Ishikawa (cell line): ENCODE data around the gene ADCY2.

Source experiments
- CREB1 ChIP-seq: IDR thresholded peaks from 2 replicates; pipeline ENCODE4 v1.6.1; 2012; ENCODE audit warnings: low read depth
- EGR1 ChIP-seq: IDR thresholded peaks from 2 replicates; pipeline ENCODE4 v1.6.1; 2012
- EP300 ChIP-seq: IDR thresholded peaks from 2 replicates; pipeline ENCODE4 v1.6.1; 2012; ENCODE audit warnings: borderline replicate concordance
- FOXM1 ChIP-seq: IDR thresholded peaks from 2 replicates; pipeline ENCODE4 v1.6.1; 2012; ENCODE audit warnings: low read depth, borderline replicate concordance
- TAF1 ChIP-seq: IDR thresholded peaks from 2 replicates; pipeline ENCODE4 v1.6.1; 2012; ENCODE audit warnings: low read depth, mild to moderate bottlenecking
- TEAD4 ChIP-seq: IDR thresholded peaks from 2 replicates; pipeline ENCODE4 v1.6.1; 2012
- YY1 ChIP-seq: IDR thresholded peaks from 2 replicates; pipeline ENCODE4 v1.6.1; 2012; ENCODE audit warnings: low read depth
- TF ChIP-seq, protein P1 (sequence below): IDR thresholded peaks from 2 replicates; pipeline ENCODE4 v1.6.1; 2012

DNA sequence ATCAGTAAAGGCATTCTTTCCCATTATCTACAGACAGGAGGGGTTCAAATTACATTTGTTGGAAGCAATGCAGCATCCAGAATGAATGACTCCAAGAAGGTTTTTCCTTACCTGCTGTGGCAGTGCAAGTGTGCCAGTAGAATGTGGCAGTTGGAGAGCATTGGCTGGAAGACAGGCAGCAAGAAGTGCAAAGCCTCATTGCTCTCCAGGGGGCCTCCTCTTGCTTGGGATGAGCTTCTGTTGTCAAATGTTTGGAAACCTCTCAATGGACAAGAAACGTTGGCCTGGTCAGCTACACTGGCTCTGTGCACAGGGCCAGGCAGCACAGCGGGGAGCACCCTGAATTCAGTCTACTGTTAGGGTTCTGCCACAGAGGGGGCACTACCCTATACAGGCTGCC is 226.6 kb downstream of the ADCY2 start:
- no peak for TF ChIP-seq EP300
- TF ChIP-seq TEAD4: no peak
- TF ChIP-seq TAF1: no peak
- no peak for TF ChIP-seq FOXM1
- TF ChIP-seq YY1: no peak
- TF ChIP-seq, protein P1, sequence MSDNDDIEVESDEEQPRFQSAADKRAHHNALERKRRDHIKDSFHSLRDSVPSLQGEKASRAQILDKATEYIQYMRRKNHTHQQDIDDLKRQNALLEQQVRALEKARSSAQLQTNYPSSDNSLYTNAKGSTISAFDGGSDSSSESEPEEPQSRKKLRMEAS: no peak
- no peak for TF ChIP-seq CREB1
- TF ChIP-seq EGR1: no peak
